IMR-90 (cell line): Measurements from ENCODE around the gene COL7A1. TPM values are rescaled to one million over a fixed set of nuclear protein-coding genes. Genes with fewer than 3 reads are reported as not detected.

ENCODE experiments used
- ATAC-seq: fragments of 200-7000 bp; cut with Tn5 transposase; 2 replicates; pipeline ENCODE4 v1.9.1; 2020; ENCODE audit warnings: low read depth, mild to moderate bottlenecking, moderate library complexity
- BruUV-seq: library from RNA; stranded (reverse); fragments of 400-500 nt; replicated peaks from 2 replicates; lab custom pipeline; 2021; lab: Mats Ljungman, UMichigan
- CTCF ChIA-PET: fragments of 300-600 bp; formaldehyde crosslinking; extraction: SDS; loops from one replicate; lab custom pipeline; 2021; ENCODE audit warnings: antibody characterized with exemption; lab: Yijun Ruan, JAX
- POLR2A ChIA-PET: fragments of 300-600 bp; sonication (Branson Sonifier 250); formaldehyde crosslinking; loops from one replicate; lab custom pipeline; 2022; ENCODE audit warnings: antibody characterized with exemption; ENCODE audit not compliant: unreplicated experiment; lab: Charles Lee
- DNase-seq: peaks from one replicate; pipeline ENCODE4 v3.0.0; 2013
- H2AFZ ChIP-seq: replicated peaks from 2 replicates; pipeline ENCODE3; 2013; ENCODE audit warnings: low read length, mild to moderate bottlenecking; ENCODE audit not compliant: poor library complexity
- H2AK5ac ChIP-seq: 2 replicates; pipeline ENCODE4 v1.6.1; 2013; ENCODE audit warnings: low read depth, low read length, inconsistent platforms
- H2AK9ac ChIP-seq: replicated peaks from 2 replicates; pipeline ENCODE3; 2013; ENCODE audit warnings: mild to moderate bottlenecking, low read depth, low read length, moderate library complexity; ENCODE audit not compliant: poor library complexity
- H2BK120ac ChIP-seq: 2 replicates; pipeline ENCODE4 v1.6.1; 2013; ENCODE audit warnings: low read depth, low read length, inconsistent platforms
- H2BK15ac ChIP-seq: 3 replicates; pipeline ENCODE4 v1.6.1; 2013; ENCODE audit warnings: low read depth, low read length, inconsistent platforms
- H2BK20ac ChIP-seq: 2 replicates; pipeline ENCODE4 v1.6.1; 2013; ENCODE audit warnings: low read depth, mild to moderate bottlenecking, inconsistent platforms, low read length, moderate library complexity
- H2BK5ac ChIP-seq: 2 replicates; pipeline ENCODE4 v1.6.1; 2013; ENCODE audit warnings: mild to moderate bottlenecking, low read depth, low read length, inconsistent platforms; ENCODE audit not compliant: poor library complexity, severe bottlenecking
- H3K14ac ChIP-seq: replicated peaks from 2 replicates; pipeline ENCODE4 v1.6.1; 2013; ENCODE audit warnings: low read depth, low read length, inconsistent platforms
- H3K18ac ChIP-seq: 2 replicates; pipeline ENCODE4 v1.6.1; 2013; ENCODE audit warnings: low read depth, low read length, control low read depth
- H3K23ac ChIP-seq: 2 replicates; pipeline ENCODE4 v1.6.1; 2013; ENCODE audit warnings: low read depth, low read length, inconsistent platforms
- H3K27ac ChIP-seq: 2 replicates; pipeline ENCODE4 v1.5.1; 2013; ENCODE audit warnings: mild to moderate bottlenecking, control low read depth, low read length; ENCODE audit not compliant: insufficient read depth
- H3K27me3 ChIP-seq: 2 replicates; pipeline ENCODE4 v1.6.1; 2013; ENCODE audit warnings: low read length; ENCODE audit not compliant: control insufficient read depth, insufficient read depth
- H3K36me3 ChIP-seq: 2 replicates; pipeline ENCODE4 v1.6.1; 2013; ENCODE audit warnings: low read length, mixed read lengths; ENCODE audit not compliant: control insufficient read depth, insufficient read depth
- H3K4ac ChIP-seq: 2 replicates; pipeline ENCODE4 v1.6.1; 2013; ENCODE audit warnings: low read depth, low read length, inconsistent platforms
- H3K4me1 ChIP-seq: 2 replicates; pipeline ENCODE4 v1.6.1; 2013; ENCODE audit warnings: low read length, mixed read lengths; ENCODE audit not compliant: control insufficient read depth, insufficient read depth
- H3K4me2 ChIP-seq: 2 replicates; pipeline ENCODE4 v1.6.1; 2013; ENCODE audit warnings: low read depth, mild to moderate bottlenecking, control low read depth, low read length, moderate library complexity
- H3K4me3 ChIP-seq: 2 replicates; pipeline ENCODE4 v1.5.1; 2013; ENCODE audit warnings: low read depth, mild to moderate bottlenecking, control low read depth, low read length, moderate library complexity; ENCODE audit not compliant: insufficient read depth
- H3K56ac ChIP-seq: 2 replicates; pipeline ENCODE4 v1.6.1; 2013; ENCODE audit warnings: low read length, inconsistent platforms; ENCODE audit not compliant: insufficient read depth; ENCODE audit errors: extremely low read depth
- H3K79me1 ChIP-seq, 2 experiments: 2 replicates each; pipeline ENCODE4 v1.6.1; 2013; ENCODE audit warnings: low read length in 2 of 2, inconsistent platforms in 1 of 2, low read depth in 1 of 2
- H3K9ac ChIP-seq: 2 replicates; pipeline ENCODE4 v1.6.1; 2013; ENCODE audit warnings: low read depth, low read length, control low read depth
- H3K9me1 ChIP-seq: 2 replicates; pipeline ENCODE4 v1.6.1; 2013; ENCODE audit warnings: low read length, inconsistent platforms; ENCODE audit not compliant: insufficient read depth
- H3K9me3 ChIP-seq: 2 replicates; pipeline ENCODE4 v1.6.1; 2013; ENCODE audit warnings: low read length; ENCODE audit not compliant: control insufficient read depth, insufficient read depth
- H4K20me1 ChIP-seq: 2 replicates; pipeline ENCODE4 v1.6.1; 2013; ENCODE audit warnings: low read length, inconsistent platforms; ENCODE audit not compliant: insufficient read depth
- H4K5ac ChIP-seq: 2 replicates; pipeline ENCODE4 v1.6.1; 2013; ENCODE audit warnings: mild to moderate bottlenecking, low read depth, low read length, control low read depth
- H4K8ac ChIP-seq, 2 experiments: 2 replicates each; pipeline ENCODE4 v1.6.1; 2013; ENCODE audit warnings: low read depth in 2 of 2, low read length in 2 of 2, control low read depth in 1 of 2, inconsistent platforms in 1 of 2
- H4K91ac ChIP-seq: 2 replicates; pipeline ENCODE4 v1.6.1; 2013; ENCODE audit warnings: low read depth, low read length, inconsistent platforms; ENCODE audit not compliant: insufficient read depth
- BHLHE40 ChIP-seq: fragments of 150-350 bp; IDR thresholded peaks from 2 replicates; pipeline ENCODE4 v1.6.1; 2016; ENCODE audit warnings: mild to moderate bottlenecking, low read depth, low read length
- CEBPB ChIP-seq: IDR thresholded peaks from 2 replicates; pipeline ENCODE4 v1.6.1; 2012; ENCODE audit warnings: low read depth, low read length, improper control_type of control experiment
- CHD1 ChIP-seq: IDR thresholded peaks from 2 replicates; pipeline ENCODE4 v1.6.1; 2012; ENCODE audit warnings: low read depth, low read length, improper control_type of control experiment
- ELK1 ChIP-seq: fragments of 150-350 bp; IDR thresholded peaks from 2 replicates; pipeline ENCODE4 v1.6.1; 2016; ENCODE audit warnings: low read depth, mild to moderate bottlenecking, low read length, moderate library complexity, borderline replicate concordance
- FOS ChIP-seq: fragments of 150-350 bp; IDR thresholded peaks from 2 replicates; pipeline ENCODE4 v1.6.1; 2016; ENCODE audit warnings: low read depth, low read length
- MAFK ChIP-seq: IDR thresholded peaks from 2 replicates; pipeline ENCODE4 v1.6.1; 2012; ENCODE audit warnings: low read depth, low read length, improper control_type of control experiment
- MAZ ChIP-seq: IDR thresholded peaks from 2 replicates; pipeline ENCODE4 v1.6.1; 2012; ENCODE audit warnings: low read depth, mild to moderate bottlenecking, low read length, improper control_type of control experiment, moderate library complexity, borderline replicate concordance
- MXI1 ChIP-seq: IDR thresholded peaks from 2 replicates; pipeline ENCODE4 v1.6.1; 2012; ENCODE audit warnings: low read depth, mild to moderate bottlenecking, low read length, moderate library complexity, borderline replicate concordance
- NFE2L2 ChIP-seq: fragments of 150-350 bp; IDR thresholded peaks from 2 replicates; pipeline ENCODE4 v1.6.1; 2016; ENCODE audit warnings: low read depth, mild to moderate bottlenecking, low read length
- POLR2A ChIP-seq: IDR thresholded peaks from 2 replicates; pipeline ENCODE4 v1.6.1; 2012; ENCODE audit warnings: mild to moderate bottlenecking, low read depth, low read length
- RAD21 ChIP-seq: IDR thresholded peaks from 2 replicates; pipeline ENCODE4 v1.6.1; 2012; ENCODE audit warnings: low read length, improper control_type of control experiment
- RCOR1 ChIP-seq: IDR thresholded peaks from 2 replicates; pipeline ENCODE4 v1.6.1; 2012; ENCODE audit warnings: mild to moderate bottlenecking, low read length, improper control_type of control experiment; ENCODE audit not compliant: insufficient replicate concordance
- RFX5 ChIP-seq: IDR thresholded peaks from 2 replicates; pipeline ENCODE4 v1.8.0; 2012; ENCODE audit warnings: low read depth, mild to moderate bottlenecking, low read length, moderate library complexity
- SMC3 ChIP-seq: fragments of 150-350 bp; IDR thresholded peaks from 2 replicates; pipeline ENCODE4 v1.6.1; 2016; ENCODE audit warnings: low read depth, mild to moderate bottlenecking, antibody characterized with exemption, low read length, moderate library complexity
- USF2 ChIP-seq: fragments of 150-350 bp; IDR thresholded peaks from 2 replicates; pipeline ENCODE4 v1.6.1; 2017; ENCODE audit warnings: mild to moderate bottlenecking, antibody characterized with exemption, low read length, low read depth
- WGBS, 2 experiments: methylation state at CpG; one replicate each; pipeline versions ENCODE4 v1.1.5 to v1.1.7; 2013; ENCODE audit warnings: missing lambda C conversion rate in 2 of 2; ENCODE audit not compliant: insufficient read length in 1 of 2; ENCODE audit errors: extremely low coverage in 2 of 2; 5-methylcytosine and 5-hydroxymethylcytosine counted together
- dilution Hi-C: fragments of 300-500 bp; cut with HindIII; formaldehyde crosslinking; loops from one replicate; pipeline ENCODE4 v1.14.3; 2018; ENCODE audit warnings: low sequenced_read_pairs; ENCODE audit not compliant: unreplicated experiment
- in situ Hi-C: fragments of 300-500 bp; cut with MboI; formaldehyde crosslinking; loops from 3 replicates; pipeline ENCODE4 v1.14.3; 2019; ENCODE audit warnings: low sequenced_read_pairs, inconsistent platforms, mixed read lengths
- intact Hi-C: fragments of 100-400 bp; cut with micrococcal nuclease; formaldehyde crosslinking; loops from 2 replicates; pipeline ENCODE4 v1.10.0; 2022
- polyA plus RNA-seq, 3 experiments: library from polyadenylated mRNA; depleted of rRNA; stranded (reverse); fragments of >200 nt; gene quantifications; 2 replicates each; pipeline ENCODE4 v1.2.3, GENCODE V29; 2012; ENCODE audit warnings: low replicate concordance in 1 of 3
- total RNA-seq: library from RNA; depleted of rRNA; stranded (reverse); fragments of >200 nt; gene quantifications from 2 replicates; pipeline ENCODE4 v1.2.3, GENCODE V29; 2012

COL7A1 gene
- total and polyA plus RNA-seq, 2 of the 4 experiments (the other 2 are of a cell fraction), result 4.1 to 20.3 TPM

DNA sequence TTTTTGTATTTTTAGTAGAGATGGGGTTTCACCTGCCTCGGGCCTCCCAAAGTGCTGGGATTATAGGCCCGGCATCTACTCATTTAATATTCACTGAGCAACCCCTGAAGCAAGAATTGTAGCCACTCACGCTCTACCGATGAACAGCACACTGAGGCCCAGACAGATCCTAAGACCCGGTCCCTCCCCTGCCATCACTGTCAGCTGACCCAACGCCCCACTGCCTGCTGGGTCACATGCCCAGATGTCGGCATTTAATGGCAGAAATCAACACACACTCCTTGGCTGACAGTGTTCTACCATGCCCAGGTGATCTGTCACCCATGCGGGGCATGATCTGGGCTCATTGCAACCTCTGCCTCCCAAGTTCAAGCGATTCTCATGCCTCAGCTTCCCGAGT, 29.6 kb upstream of the COL7A1 start:
- 0 out of 2 replicates have a peak, but pooled peaks cover 1% of the 10 kb centered on the region for H3K9me1 ChIP-seq
- H4K20me1 ChIP-seq, result peaks cover 8% of the 10 kb centered on the region; the same call in 1 of the 2 replicates
- no peak overlapping the region for H2BK20ac ChIP-seq
- ChIA-PET POLR2A (no interaction called here), CTCF (no interaction called here)
- no peak overlapping the region for H2AFZ ChIP-seq
- no peak overlapping the region for H3K23ac ChIP-seq
- TF ChIP-seq BHLHE40 (no peak), RFX5 (no peak), CHD1 (no peak), RAD21 (no peak), SMC3 (no peak), ELK1 (no peak), RCOR1 (no peak), CEBPB (no peak), POLR2A (no peak), NFE2L2 (no peak), FOS (no peak), USF2 (no peak), MXI1 (no peak), MAZ (no peak), MAFK (no peak)
- BruUV-seq, result no TSS peak
- H3K27me3 ChIP-seq, result no peaks in the 10 kb centered on the region
- no peak overlapping the region for H3K56ac ChIP-seq
- H4K8ac ChIP-seq, result no peak overlapping the region
- H2BK120ac ChIP-seq, result no peak overlapping the region
- no peak overlapping the region for H3K27ac ChIP-seq
- H3K4me1 ChIP-seq, result peaks cover under 1% of the 10 kb centered on the region; the same call in 1 of the 2 replicates
- H2BK15ac ChIP-seq, result no peak overlapping the region
- H3K79me1 ChIP-seq, result peaks cover 0 to 6% of the 10 kb centered on the region in 2 experiments; a peak in 3 of 4 replicates
- in situ Hi-C loops (no loop called here), intact Hi-C loops (no loop called here), dilution Hi-C loops (no loop called here)
- no peak overlapping the region for H3K18ac ChIP-seq
- H3K9me3 ChIP-seq, result no peaks in the 10 kb centered on the region
- no peak overlapping the region for H2AK5ac ChIP-seq
- no peak overlapping the region for H4K5ac ChIP-seq
- H4K91ac ChIP-seq, result no peak overlapping the region
- H3K36me3 ChIP-seq, result peaks cover 65% of the 10 kb centered on the region
- no peak overlapping the region for H3K9ac ChIP-seq
- H2AK9ac ChIP-seq, result no peak overlapping the region
- WGBS, 2 experiments, result 89% methylated on average over 4 of the region's 10 CpGs; no CpG with 5 or more reads in 1 of the 2 experiments
- H3K4me3 ChIP-seq, result no peak overlapping the region
- no peak for ATAC-seq
- H3K4ac ChIP-seq, result no peak overlapping the region
- no peak for DNase-seq
- H3K4me2 ChIP-seq, result no peak overlapping the region
- H3K14ac ChIP-seq, result no peak overlapping the region
- no peak overlapping the region for H2BK5ac ChIP-seq
